Forelimb muscle (tissue), 1 donor: Measurements from ENCODE around the gene GAS7. TPM values are rescaled to one million over a fixed set of nuclear protein-coding genes. Genes with fewer than 3 reads are reported as not detected.

Experiments used
- DNase-seq: peaks from one replicate; pipeline ENCODE4 v3.0.0-alpha.2; 2013; ENCODE audit warnings: low read depth
- polyA plus RNA-seq: library from polyadenylated mRNA; unstranded; fragments of 120-200 nt; gene quantifications from one replicate; pipeline ENCODE4 v1.2.1, GENCODE V29; 2013; ENCODE audit not compliant: insufficient read length

GAS7 gene
- polyA plus RNA-seq, 1 donor = 57.9 TPM

- DNase-seq = no peak
Observed at GRCh38 chr17:10135539-10136257, 62.7 kb downstream of the GAS7 start.

GRCh38 chr17:10130677-10131076, 67.7 kb downstream of the GAS7 start:
- no peak for DNase-seq

DNA sequence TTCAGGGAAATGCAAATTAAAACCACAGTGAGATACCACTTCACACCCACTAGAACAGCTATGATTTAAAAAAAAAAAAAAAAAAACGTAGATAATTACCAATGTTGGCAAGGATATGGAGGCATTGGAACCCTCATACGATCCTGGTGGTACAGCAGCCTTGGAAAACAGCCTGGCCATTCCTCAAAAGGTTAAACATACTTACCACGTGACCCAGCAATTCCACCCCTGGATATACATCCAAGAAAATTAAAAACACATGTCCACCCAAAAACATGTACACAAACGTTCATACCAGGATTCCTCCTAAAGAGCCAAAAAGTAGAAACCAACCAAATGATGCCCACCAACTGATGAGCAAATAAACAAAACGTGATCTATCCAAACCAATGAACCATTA, 68.1 kb downstream of the GAS7 start:
- no peak for DNase-seq

- DNase-seq = no peak
Observed at GRCh38 chr17:10127819-10128425, 70.5 kb downstream of the GAS7 start.

DNA sequence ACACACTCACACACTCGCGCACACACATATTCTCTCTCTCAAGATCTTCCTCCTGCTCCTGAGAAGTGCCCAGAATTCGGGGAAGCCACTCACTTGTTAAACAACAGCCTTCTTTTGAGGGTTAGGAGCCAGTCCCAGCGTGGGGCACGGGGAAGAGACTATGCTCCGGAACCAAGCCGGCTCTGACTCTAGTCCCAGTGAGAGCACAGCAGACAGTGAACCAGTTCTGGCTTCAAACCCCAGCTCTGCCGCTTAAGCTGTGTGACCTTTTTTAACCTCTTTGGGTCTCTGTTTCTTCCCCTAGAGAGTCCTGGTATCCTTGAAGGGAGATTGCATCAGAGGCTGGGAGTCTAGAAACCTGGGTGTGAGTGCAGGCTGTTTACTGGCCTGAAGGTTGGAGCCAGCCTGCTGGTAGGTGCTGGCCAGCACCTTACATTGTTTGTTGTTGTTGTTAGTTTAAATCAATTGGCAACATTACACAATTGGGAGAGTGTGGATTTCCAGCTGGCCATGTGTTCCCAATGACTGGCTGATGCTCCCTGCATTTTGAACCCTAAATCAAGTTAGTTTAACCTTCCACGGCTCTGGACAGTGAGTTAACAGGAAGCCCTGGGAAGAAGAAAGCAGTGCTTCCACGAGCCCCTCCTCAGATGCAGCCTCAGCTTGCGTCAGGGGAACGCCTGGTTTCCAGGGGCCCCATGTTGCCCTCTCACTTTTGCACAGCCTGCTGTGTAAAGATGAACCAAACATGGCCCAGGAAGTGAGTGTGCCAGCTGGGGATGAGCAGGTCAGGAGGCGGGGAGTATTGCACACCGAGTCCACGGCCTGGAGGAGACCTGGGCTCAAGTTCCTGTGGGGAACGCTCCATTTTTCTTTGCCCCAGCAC, 71.5 kb downstream of the GAS7 start:
- no peak for DNase-seq

DNA sequence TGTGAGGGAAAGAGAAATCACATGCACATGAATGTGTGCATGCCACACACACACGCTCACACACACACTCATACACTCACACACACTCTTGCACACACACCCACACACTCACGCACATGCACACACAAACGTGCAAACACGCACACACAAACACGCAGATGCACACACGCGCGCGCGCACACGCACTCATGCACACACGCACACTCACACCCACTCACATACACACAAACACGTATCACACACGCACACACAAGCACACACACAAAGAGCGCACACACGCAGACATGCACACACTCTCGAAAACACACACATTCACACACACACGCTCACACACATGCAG, 72.2 kb downstream of the GAS7 start:
- no peak for DNase-seq

DNA sequence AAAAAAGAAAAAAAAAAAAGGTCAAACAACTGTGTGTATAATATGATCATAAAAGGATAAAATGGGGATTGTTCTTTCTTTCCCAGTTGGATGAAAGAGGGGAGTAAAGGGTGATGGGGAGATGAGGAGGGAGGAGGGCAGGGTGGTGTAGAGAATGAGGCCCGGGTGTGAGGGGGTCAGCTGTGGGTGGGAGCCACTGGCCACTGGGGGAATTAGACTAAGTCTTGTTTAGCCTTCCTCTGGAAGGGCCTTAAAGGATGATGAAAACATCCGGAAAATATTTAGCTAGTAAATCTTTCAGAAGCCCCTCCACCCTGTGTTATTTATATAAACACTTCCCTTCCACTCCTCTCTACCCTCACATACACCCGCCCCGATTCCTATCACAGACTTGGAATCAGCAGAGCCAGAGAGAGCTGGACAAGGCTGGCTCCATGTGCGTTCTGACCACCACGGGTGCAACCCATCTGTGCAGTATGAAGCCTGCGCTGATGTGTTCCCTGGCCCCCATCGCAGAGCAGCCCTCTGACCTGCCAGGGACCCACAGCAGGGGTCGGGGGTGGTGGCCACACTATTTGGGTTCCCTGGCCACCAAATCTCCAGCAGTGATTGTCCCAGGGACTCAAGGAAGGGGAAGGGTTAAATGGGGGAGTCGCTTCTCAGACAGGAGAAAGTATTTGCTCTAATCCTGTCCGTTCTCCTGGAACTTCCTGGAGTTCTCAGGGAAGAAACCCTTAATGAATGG, 72.7 kb downstream of the GAS7 start:
- DNase-seq = no peak

GRCh38 chr17:10123093-10123492, 75.3 kb downstream of the GAS7 start:
- no peak for DNase-seq

- DNase-seq = no peak
Observed at GRCh38 chr17:10121971-10122707, 76.3 kb downstream of the GAS7 start.

GRCh38 chr17:10120749-10121148, 77.7 kb downstream of the GAS7 start:
- DNase-seq = no peak

DNA sequence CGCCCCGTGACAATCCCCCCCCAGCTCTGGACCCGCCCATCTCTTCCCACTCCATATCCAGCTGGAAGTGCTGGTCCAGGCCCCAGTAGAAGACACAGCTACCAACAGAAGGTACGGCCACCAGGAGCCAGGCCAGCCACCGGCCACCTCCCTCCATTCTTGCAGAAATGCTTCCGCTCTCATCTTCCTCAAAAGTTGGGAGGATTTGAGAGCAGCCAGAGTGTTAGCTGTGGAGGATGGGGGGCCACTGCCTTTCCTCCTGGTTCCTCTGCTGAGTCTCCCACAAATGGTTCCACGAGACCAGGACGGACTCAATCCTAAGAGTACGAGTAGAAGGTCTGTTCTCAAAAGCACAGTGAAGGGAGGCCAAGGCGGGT, 78.3 kb downstream of the GAS7 start:
- DNase-seq = no peak

DNA sequence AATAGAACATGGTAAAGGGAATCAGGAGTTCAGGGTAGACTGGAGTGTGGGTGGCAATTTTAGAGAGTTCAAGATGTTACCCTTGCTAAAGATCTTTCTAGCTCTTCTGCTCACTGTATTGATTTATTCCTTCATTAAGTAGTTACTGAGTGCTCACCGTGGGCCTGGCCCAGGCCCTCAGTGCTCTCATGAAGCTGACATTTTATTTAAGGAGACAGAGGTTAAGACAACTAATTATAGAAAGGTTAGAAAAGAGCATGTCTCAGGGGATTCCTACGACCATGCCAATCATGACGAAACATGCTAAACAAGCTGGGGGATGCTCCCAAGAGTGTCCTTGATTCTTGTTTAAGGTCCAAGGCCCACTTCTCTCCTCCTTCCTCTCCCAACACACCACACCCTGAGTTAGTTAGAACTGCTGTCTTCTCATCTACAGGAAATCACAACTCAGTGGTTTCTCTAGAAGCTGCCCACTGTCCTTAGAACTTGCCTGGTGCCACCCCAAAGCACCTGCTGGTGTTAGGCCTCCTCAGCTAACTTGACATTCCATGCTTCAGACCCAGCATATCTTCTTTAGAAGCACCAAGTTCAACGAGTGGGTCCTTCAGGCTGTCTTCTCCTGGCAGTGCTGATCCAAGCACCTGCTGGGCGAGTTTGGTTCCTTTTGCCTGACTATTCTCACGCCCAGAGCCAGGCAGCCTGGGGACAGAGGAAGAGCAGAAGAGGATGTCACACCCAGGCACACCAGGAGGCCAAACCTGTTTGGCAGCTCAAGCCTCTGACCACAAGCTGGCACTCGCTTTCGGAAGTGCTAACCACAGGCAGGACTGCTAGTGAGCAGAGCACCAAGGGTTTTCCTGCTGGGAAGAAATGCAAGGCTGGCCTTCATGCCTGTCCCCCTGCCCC, 79.0 kb downstream of the GAS7 start:
- no peak for DNase-seq

DNA sequence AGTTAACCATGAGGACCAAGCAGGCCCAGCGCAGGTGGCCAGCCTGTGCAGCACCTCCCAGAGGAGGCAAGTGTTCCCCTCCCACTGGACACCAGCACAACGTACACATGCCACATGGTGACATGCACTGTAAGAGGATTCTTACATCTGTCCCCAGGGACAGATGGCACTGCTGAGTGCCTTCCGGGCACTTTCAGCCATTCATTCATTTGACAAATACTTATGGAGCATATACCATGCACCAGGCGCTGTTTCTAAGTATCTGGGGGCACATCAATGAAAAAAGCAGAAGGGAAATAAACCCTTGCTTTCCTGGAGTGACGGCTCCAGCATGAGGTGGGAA, 79.6 kb downstream of the GAS7 start:
- DNase-seq = no peak

DNA sequence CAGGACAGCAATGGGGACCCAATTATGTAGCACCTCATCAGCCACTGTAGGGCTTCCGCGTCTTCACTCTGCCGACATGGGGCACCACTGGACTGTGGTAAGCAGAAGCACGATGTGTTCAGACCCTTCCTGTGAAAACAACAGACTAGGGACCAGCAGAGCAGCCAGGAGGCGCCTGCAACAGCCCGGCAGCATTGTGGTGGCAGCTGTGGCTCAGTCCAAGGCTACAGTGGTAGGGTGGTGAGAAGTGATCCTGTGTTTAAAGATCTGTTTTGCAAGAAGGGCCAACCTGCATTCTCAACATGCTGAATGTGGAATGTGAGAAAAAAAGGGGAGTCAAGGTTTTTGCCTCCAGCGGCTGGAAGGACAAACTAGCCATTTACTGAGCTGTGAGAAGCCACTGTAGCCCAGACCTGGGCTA, 80.8 kb downstream of the GAS7 start:
- no peak for DNase-seq

GRCh38 chr17:10116753-10117420, 81.5 kb downstream of the GAS7 start:
- DNase-seq = no peak

DNA sequence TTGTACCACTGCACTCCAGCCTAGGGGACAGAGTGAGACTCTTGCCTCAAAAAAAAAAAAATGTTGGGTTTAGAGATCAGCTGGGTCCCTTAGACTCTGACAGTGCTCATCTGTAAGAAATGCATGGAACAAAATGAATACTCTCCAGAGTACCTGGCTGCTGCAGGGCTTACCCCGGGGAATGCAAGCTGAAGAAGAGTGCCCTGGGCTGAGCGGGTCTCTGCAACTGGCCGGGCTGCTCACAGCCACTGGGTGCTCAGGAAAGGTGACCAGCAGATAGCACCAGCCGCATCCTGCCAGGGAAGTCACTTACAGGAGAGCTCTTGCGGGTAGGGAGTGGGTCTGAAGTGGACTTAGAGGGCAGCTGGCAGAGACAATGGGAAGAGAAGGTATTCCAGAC, 82.1 kb downstream of the GAS7 start:
- DNase-seq = no peak

DNA sequence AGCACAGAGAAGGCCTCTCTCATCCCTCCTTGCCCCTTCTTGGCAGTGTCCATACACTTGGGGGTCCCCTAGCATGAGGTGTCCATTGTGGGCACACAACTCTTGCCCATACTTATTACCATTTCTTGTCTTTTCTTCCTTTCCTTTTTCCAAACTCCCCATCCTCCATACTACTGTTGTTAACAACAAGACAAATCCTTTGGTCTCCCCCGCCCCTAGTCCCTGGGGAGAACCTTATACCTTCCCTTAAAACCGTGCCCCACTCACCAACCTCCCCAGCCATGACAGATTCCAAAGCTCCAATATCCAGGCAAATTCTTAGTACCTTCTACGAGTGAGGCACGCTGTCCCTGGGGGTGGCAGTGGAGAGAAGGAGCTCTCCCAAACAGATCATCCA, 82.9 kb downstream of the GAS7 start:
- no peak for DNase-seq

GRCh38 chr17:10114931-10115535, 83.4 kb downstream of the GAS7 start:
- peak; percentile 88 for DNase-seq

DNA sequence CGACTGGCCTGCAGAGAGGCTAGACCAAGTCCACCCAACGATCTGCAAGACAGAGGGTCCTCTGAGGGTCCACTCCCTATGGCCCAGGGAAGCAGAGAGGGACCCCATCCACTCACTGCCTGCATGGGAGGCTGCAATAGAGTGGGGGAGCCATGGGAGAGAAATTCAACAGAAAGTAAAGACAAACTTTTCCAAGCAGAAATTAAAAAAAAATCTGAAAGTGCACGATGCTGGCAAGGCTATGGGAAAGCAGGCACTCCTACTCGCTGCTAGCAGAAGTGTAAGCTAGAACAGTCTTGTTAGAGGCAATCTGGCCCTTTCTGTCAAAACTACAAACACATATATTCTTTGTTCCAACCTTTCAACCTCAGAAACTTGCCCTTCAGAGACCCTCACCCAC, 85.4 kb downstream of the GAS7 start:
- DNase-seq = no peak
